GM23338 (cell line): ENCODE results near the gene PLXNC1. TPM values are rescaled to one million over a fixed set of nuclear protein-coding genes. Genes with fewer than 3 reads are reported as not detected.
A peak's percentile ranks its signal among the peaks of the same experiment; 100 is the strongest.

ENCODE experiments used
- ATAC-seq: fragments of 200-7000 bp; cut with Tn5 transposase; 3 replicates; pipeline ENCODE4 v1.9.1; 2020
- DNase-seq: peaks from one replicate; pipeline ENCODE4 v3.0.0-alpha.2; 2015; ENCODE audit warnings: low spot score
- H2AFZ ChIP-seq: fragments of 200-600 bp; sonication (generic); 2 replicates; pipeline ENCODE4 v1.8.0; 2016; ENCODE audit warnings: antibody characterized with exemption, mild to moderate bottlenecking, moderate library complexity
- H3F3A ChIP-seq: fragments of 200-600 bp; sonication (generic); replicated peaks from 2 replicates; pipeline ENCODE4 v1.8.0; 2017; ENCODE audit warnings: antibody characterized with exemption, mixed run types, low read depth
- H3K27ac ChIP-seq: fragments of 200-600 bp; sonication (generic); 2 replicates; pipeline ENCODE4 v1.6.1; 2016; ENCODE audit warnings: low read depth
- H3K27me3 ChIP-seq: fragments of 200-600 bp; sonication (generic); 2 replicates; pipeline ENCODE4 v1.8.0; 2016; ENCODE audit warnings: mild to moderate bottlenecking, mixed run types, moderate library complexity; ENCODE audit not compliant: insufficient read depth
- H3K36me3 ChIP-seq: fragments of 200-600 bp; sonication (generic); 2 replicates; pipeline ENCODE4 v1.8.0; 2016; ENCODE audit warnings: mild to moderate bottlenecking; ENCODE audit not compliant: insufficient read depth
- H3K4me1 ChIP-seq: fragments of 200-600 bp; sonication (generic); 2 replicates; pipeline ENCODE4 v1.8.0; 2016; ENCODE audit warnings: mild to moderate bottlenecking, moderate library complexity; ENCODE audit not compliant: insufficient read depth
- H3K4me2 ChIP-seq: fragments of 200-600 bp; sonication (generic); 2 replicates; pipeline ENCODE4 v1.7.1; 2017; ENCODE audit warnings: mixed run types
- H3K4me3 ChIP-seq: fragments of 200-600 bp; sonication (generic); 2 replicates; pipeline ENCODE4 v1.6.1; 2016; ENCODE audit warnings: mixed run types
- H3K79me2 ChIP-seq: fragments of 200-600 bp; sonication (generic); replicated peaks from 2 replicates; pipeline ENCODE4 v1.8.0; 2017; ENCODE audit warnings: mild to moderate bottlenecking; ENCODE audit not compliant: insufficient read depth
- H3K9me2 ChIP-seq: fragments of 200-600 bp; sonication (generic); 2 replicates; pipeline ENCODE4 v1.8.0; 2017; ENCODE audit not compliant: insufficient read depth
- H4K20me1 ChIP-seq: fragments of 200-600 bp; sonication (generic); replicated peaks from 2 replicates; pipeline ENCODE4 v1.8.0; 2017; ENCODE audit warnings: mild to moderate bottlenecking; ENCODE audit not compliant: insufficient read depth
- H3K27ac Mint-ChIP-seq: 2 replicates; pipeline ENCODE4 v1.8.0; 2020; ENCODE audit warnings: inconsistent platforms, mild to moderate bottlenecking, moderate library complexity, mixed read lengths
- H3K27me3 Mint-ChIP-seq: 3 replicates; pipeline ENCODE4 v1.8.0; 2022; ENCODE audit warnings: low read depth, mild to moderate bottlenecking, moderate library complexity, mixed read lengths, inconsistent platforms; ENCODE audit not compliant: insufficient read depth, poor library complexity
- H3K36me3 Mint-ChIP-seq: 3 replicates; pipeline ENCODE4 v1.8.0; 2021; ENCODE audit warnings: low read depth, mild to moderate bottlenecking, inconsistent platforms, moderate library complexity, mixed read lengths
- H3K4me1 Mint-ChIP-seq: 3 replicates; pipeline ENCODE4 v1.8.0; 2020; ENCODE audit warnings: mild to moderate bottlenecking, inconsistent platforms, mixed read lengths
- H3K4me3 Mint-ChIP-seq: 3 replicates; pipeline ENCODE4 v1.8.0; 2021; ENCODE audit warnings: moderate library complexity, mild to moderate bottlenecking, inconsistent platforms, mixed read lengths
- H3K9me3 Mint-ChIP-seq: 3 replicates; pipeline ENCODE4 v1.8.0; 2020; ENCODE audit warnings: moderate library complexity, mild to moderate bottlenecking, inconsistent platforms, mixed read lengths
- CREB1 ChIP-seq: fragments of 250-450 bp; sonication (Bioruptor Pico); IDR thresholded peaks from 2 replicates; pipeline ENCODE4 v1.5.0; 2020; ENCODE audit warnings: low read depth, mild to moderate bottlenecking, moderate library complexity
- EZH2 ChIP-seq: fragments of 200-600 bp; sonication (generic); IDR thresholded peaks from one replicate; pipeline ENCODE4 v1.8.0; 2017; ENCODE audit warnings: antibody characterized with exemption, mild to moderate bottlenecking, low read depth; ENCODE audit not compliant: unreplicated experiment
- EZH2phosphoT487 ChIP-seq: fragments of 200-600 bp; sonication (generic); IDR thresholded peaks from one replicate; pipeline ENCODE4 v1.8.1; 2018; ENCODE audit warnings: antibody characterized with exemption; ENCODE audit not compliant: unreplicated experiment
- JUNB ChIP-seq: IDR thresholded peaks from one replicate; pipeline ENCODE4 v1.6.1; 2016; ENCODE audit warnings: antibody characterized with exemption; ENCODE audit not compliant: unreplicated experiment
- NANOG ChIP-seq: IDR thresholded peaks from 2 replicates; pipeline ENCODE4 v1.6.1; 2016; ENCODE audit warnings: antibody characterized with exemption, borderline replicate concordance
- POLR2AphosphoS5 ChIP-seq: IDR thresholded peaks from 2 replicates; pipeline ENCODE4 v1.6.1; 2016; ENCODE audit warnings: antibody characterized with exemption, low read depth
- STAT1 ChIP-seq: IDR thresholded peaks from one replicate; pipeline ENCODE4 v1.6.1; 2016; ENCODE audit warnings: antibody characterized with exemption; ENCODE audit not compliant: unreplicated experiment
- ZNF114 ChIP-seq: fragments of 250-450 bp; sonication (Bioruptor Pico); IDR thresholded peaks from 2 replicates; pipeline ENCODE4 v1.5.0; 2020; ENCODE audit warnings: mild to moderate bottlenecking, moderate library complexity
- ZNF331 ChIP-seq: fragments of 250-450 bp; sonication (Bioruptor Pico); IDR thresholded peaks from 2 replicates; pipeline ENCODE4 v1.5.0; 2020; ENCODE audit warnings: low read depth, mild to moderate bottlenecking, moderate library complexity
- polyA plus RNA-seq: library from polyadenylated mRNA; unstranded; fragments of >200 nt; fragmentation: Nextera tagmentation; extraction: Ambion mirVana; gene quantifications from 2 replicates; pipeline ENCODE4 v1.2.1, GENCODE V29; 2016
- total RNA-seq: library from RNA; depleted of rRNA; stranded (reverse); fragments of >200 nt; shearing (Covaris generic); gene quantifications from 2 replicates; pipeline ENCODE4 v1.2.3, GENCODE V29; 2014
- TF ChIP-seq, protein P1 (sequence below): IDR thresholded peaks from 2 replicates; pipeline ENCODE4 v1.6.1; 2016; ENCODE audit warnings: antibody characterized with exemption
- TF ChIP-seq, protein P2 (sequence below): IDR thresholded peaks from one replicate; pipeline ENCODE4 v1.6.1; 2018; ENCODE audit warnings: antibody characterized with exemption; ENCODE audit not compliant: unreplicated experiment
- TF ChIP-seq, protein P3 (sequence below), 2 experiments: fragments of 200-600 bp in 1 of 2; sonication (generic) in 1 of 2; conservative IDR thresholded peaks; 2 replicates each; pipeline versions ENCODE4 v1.5.1 to v1.6.1; 2016 to 2017; ENCODE audit warnings: antibody characterized with exemption in 2 of 2, low read depth in 2 of 2, mild to moderate bottlenecking in 2 of 2, moderate library complexity in 1 of 2
- TF ChIP-seq, protein P4 (sequence below): fragments of 250-450 bp; sonication (Bioruptor Pico); IDR thresholded peaks from 2 replicates; pipeline ENCODE4 v1.5.0; 2020; ENCODE audit warnings: mild to moderate bottlenecking, moderate library complexity

Gene PLXNC1
- total and polyA plus RNA-seq, 2 experiments from 2014 or later = 1.9 to 6.5 TPM

DNA sequence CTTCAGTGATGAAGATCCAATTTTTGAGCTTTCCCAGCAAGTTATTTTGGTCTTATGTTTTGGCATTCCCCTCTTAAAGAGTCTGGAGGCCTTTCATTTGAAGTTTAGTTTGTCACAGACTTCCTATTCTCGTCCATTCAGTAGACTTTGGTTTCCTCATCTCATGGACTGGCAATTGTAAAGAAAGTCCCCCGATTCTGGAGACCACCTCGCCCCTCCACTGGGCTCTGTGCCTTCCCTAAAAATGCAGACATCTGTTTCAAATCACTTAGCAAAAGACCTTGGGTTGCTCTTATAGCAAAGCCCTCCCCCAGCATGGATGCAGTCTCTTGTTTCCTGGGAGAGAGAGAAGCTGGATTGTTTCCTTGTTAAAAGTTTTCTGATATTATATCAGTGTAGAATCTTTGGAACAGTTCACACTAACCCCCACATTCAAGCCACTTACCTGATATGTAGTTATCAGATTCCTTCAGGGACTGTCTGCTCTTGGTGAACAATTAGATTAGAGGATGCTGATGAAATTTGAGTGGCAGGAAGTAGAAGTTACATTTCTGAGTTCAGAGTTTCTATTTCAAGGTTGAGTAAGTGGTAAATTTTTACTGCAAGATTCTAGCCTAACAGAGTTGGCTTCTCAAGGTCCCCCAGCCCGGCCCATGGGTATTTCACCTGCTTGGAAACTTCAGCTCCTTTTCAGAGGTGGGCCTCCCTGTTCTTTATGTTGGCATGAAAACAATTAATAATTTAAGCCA, 56.3 kb downstream of the PLXNC1 start:
- Mint-ChIP-seq H3K27ac (no peak overlapping the region; the same call in 1 of the 2 replicates), H3K36me3 (peaks cover 3% of the 10 kb centered on the region; the same call in 2 of the 3 replicates), H3K4me1 (peaks cover 22% of the 10 kb centered on the region), H3K9me3 (peaks cover 4% of the 10 kb centered on the region; the same call in 1 of the 3 replicates), H3K4me3 (no peak overlapping the region), H3K27me3 (peaks cover 7% of the 10 kb centered on the region)
- Histone ChIP-seq H3K4me2 (no peak overlapping the region), H3K4me1 (peaks cover 27% of the 10 kb centered on the region), H3K9me2 (0 out of 2 replicates have a peak, but pooled peaks cover 3% of the 10 kb centered on the region), H3K36me3 (no peaks in the 10 kb centered on the region), H3F3A (no peaks in the 10 kb centered on the region), H4K20me1 (no peaks in the 10 kb centered on the region), H3K4me3 (no peak overlapping the region), H3K79me2 (no peaks in the 10 kb centered on the region), H2AFZ (peak overlapping the region; percentile 84; the same call in 1 of the 2 replicates), H3K27me3 (no peaks in the 10 kb centered on the region), H3K27ac (no peak overlapping the region)
- DNase-seq (no peak), ATAC-seq (no peak)
- TF ChIP-seq CREB1 (CRISPR knock-in tag) (no peak), EZH2phosphoT487 (no peak), ZNF331 (CRISPR knock-in tag) (no peak), STAT1 (no peak), POLR2AphosphoS5 (no peak), ZNF114 (CRISPR knock-in tag) (no peak), JUNB (no peak), NANOG (no peak), EZH2 (no peak)
- TF ChIP-seq, protein P1, sequence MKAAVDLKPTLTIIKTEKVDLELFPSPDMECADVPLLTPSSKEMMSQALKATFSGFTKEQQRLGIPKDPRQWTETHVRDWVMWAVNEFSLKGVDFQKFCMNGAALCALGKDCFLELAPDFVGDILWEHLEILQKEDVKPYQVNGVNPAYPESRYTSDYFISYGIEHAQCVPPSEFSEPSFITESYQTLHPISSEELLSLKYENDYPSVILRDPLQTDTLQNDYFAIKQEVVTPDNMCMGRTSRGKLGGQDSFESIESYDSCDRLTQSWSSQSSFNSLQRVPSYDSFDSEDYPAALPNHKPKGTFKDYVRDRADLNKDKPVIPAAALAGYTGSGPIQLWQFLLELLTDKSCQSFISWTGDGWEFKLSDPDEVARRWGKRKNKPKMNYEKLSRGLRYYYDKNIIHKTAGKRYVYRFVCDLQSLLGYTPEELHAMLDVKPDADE = no peak
- TF ChIP-seq, protein P2, sequence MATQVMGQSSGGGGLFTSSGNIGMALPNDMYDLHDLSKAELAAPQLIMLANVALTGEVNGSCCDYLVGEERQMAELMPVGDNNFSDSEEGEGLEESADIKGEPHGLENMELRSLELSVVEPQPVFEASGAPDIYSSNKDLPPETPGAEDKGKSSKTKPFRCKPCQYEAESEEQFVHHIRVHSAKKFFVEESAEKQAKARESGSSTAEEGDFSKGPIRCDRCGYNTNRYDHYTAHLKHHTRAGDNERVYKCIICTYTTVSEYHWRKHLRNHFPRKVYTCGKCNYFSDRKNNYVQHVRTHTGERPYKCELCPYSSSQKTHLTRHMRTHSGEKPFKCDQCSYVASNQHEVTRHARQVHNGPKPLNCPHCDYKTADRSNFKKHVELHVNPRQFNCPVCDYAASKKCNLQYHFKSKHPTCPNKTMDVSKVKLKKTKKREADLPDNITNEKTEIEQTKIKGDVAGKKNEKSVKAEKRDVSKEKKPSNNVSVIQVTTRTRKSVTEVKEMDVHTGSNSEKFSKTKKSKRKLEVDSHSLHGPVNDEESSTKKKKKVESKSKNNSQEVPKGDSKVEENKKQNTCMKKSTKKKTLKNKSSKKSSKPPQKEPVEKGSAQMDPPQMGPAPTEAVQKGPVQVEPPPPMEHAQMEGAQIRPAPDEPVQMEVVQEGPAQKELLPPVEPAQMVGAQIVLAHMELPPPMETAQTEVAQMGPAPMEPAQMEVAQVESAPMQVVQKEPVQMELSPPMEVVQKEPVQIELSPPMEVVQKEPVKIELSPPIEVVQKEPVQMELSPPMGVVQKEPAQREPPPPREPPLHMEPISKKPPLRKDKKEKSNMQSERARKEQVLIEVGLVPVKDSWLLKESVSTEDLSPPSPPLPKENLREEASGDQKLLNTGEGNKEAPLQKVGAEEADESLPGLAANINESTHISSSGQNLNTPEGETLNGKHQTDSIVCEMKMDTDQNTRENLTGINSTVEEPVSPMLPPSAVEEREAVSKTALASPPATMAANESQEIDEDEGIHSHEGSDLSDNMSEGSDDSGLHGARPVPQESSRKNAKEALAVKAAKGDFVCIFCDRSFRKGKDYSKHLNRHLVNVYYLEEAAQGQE = no peak
- TF ChIP-seq, protein P3, sequence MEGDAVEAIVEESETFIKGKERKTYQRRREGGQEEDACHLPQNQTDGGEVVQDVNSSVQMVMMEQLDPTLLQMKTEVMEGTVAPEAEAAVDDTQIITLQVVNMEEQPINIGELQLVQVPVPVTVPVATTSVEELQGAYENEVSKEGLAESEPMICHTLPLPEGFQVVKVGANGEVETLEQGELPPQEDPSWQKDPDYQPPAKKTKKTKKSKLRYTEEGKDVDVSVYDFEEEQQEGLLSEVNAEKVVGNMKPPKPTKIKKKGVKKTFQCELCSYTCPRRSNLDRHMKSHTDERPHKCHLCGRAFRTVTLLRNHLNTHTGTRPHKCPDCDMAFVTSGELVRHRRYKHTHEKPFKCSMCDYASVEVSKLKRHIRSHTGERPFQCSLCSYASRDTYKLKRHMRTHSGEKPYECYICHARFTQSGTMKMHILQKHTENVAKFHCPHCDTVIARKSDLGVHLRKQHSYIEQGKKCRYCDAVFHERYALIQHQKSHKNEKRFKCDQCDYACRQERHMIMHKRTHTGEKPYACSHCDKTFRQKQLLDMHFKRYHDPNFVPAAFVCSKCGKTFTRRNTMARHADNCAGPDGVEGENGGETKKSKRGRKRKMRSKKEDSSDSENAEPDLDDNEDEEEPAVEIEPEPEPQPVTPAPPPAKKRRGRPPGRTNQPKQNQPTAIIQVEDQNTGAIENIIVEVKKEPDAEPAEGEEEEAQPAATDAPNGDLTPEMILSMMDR (conservative IDR thresholded peaks at IDR 0.05; ENCODE audit: low read depth in 2 of 2) = no peak
- TF ChIP-seq, protein P4, sequence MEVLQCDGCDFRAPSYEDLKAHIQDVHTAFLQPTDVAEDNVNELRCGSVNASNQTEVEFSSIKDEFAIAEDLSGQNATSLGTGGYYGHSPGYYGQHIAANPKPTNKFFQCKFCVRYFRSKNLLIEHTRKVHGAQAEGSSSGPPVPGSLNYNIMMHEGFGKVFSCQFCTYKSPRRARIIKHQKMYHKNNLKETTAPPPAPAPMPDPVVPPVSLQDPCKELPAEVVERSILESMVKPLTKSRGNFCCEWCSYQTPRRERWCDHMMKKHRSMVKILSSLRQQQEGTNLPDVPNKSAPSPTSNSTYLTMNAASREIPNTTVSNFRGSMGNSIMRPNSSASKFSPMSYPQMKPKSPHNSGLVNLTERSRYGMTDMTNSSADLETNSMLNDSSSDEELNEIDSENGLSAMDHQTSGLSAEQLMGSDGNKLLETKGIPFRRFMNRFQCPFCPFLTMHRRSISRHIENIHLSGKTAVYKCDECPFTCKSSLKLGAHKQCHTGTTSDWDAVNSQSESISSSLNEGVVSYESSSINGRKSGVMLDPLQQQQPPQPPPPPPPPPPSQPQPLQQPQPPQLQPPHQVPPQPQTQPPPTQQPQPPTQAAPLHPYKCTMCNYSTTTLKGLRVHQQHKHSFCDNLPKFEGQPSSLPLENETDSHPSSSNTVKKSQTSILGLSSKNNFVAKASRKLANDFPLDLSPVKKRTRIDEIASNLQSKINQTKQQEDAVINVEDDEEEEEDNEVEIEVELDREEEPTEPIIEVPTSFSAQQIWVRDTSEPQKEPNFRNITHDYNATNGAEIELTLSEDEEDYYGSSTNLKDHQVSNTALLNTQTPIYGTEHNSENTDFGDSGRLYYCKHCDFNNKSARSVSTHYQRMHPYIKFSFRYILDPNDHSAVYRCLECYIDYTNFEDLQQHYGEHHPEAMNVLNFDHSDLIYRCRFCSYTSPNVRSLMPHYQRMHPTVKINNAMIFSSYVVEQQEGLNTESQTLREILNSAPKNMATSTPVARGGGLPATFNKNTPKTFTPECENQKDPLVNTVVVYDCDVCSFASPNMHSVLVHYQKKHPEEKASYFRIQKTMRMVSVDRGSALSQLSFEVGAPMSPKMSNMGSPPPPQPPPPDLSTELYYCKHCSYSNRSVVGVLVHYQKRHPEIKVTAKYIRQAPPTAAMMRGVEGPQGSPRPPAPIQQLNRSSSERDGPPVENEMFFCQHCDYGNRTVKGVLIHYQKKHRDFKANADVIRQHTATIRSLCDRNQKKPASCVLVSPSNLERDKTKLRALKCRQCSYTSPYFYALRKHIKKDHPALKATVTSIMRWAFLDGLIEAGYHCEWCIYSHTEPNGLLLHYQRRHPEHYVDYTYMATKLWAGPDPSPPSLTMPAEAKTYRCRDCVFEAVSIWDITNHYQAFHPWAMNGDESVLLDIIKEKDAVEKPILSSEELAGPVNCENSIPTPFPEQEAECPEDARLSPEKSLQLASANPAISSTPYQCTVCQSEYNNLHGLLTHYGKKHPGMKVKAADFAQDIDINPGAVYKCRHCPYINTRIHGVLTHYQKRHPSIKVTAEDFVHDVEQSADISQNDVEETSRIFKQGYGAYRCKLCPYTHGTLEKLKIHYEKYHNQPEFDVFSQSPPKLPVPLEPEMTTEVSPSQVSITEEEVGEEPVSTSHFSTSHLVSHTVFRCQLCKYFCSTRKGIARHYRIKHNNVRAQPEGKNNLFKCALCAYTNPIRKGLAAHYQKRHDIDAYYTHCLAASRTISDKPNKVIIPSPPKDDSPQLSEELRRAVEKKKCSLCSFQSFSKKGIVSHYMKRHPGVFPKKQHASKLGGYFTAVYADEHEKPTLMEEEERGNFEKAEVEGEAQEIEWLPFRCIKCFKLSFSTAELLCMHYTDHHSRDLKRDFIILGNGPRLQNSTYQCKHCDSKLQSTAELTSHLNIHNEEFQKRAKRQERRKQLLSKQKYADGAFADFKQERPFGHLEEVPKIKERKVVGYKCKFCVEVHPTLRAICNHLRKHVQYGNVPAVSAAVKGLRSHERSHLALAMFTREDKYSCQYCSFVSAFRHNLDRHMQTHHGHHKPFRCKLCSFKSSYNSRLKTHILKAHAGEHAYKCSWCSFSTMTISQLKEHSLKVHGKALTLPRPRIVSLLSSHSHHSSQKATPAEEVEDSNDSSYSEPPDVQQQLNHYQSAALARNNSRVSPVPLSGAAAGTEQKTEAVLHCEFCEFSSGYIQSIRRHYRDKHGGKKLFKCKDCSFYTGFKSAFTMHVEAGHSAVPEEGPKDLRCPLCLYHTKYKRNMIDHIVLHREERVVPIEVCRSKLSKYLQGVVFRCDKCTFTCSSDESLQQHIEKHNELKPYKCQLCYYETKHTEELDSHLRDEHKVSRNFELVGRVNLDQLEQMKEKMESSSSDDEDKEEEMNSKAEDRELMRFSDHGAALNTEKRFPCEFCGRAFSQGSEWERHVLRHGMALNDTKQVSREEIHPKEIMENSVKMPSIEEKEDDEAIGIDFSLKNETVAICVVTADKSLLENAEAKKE = no peak
